Measurements from ENCODE around the gene SLAMF1. TPM values are rescaled to one million over a fixed set of nuclear protein-coding genes. Genes with fewer than 3 reads are reported as not detected.
A peak's percentile ranks its signal among the peaks of the same experiment; 100 is the strongest.

SLAMF1 gene
- total RNA-seq, 5 donors from 2014 or later (not counting 1 experiment from before 2014, with no cell fraction given), result 19.4 to 38.7 (median 30.7) TPM

- Mint-ChIP-seq H3K27ac (peak overlapping the region; percentile 92 to 97), H3K36me3 (peaks cover 23% of the 10 kb centered on the region), H3K27me3 (no peaks in the 10 kb centered on the region), H3K4me3 (peak overlapping the region; percentile 44 to 98 (median 60)), H3K9me3 (no peaks in the 10 kb centered on the region), H3K4me1 (peaks cover 93 to 96% (median 95%) of the 10 kb centered on the region in 3 donors)
- Histone ChIP-seq H3K27ac (ENCODE audit: low read length) (peak overlapping the region; percentile 70), H3K4me1 (ENCODE audit: control insufficient read depth in 1 of 2, extremely low read depth in 1 of 2, insufficient read depth in 2 of 2, low read length in 2 of 2) (peaks cover 64 to 67% of the 10 kb centered on the region in 2 experiments), H3K36me3 (ENCODE audit: control insufficient read depth in 2 of 2, extremely low read depth in 1 of 2, insufficient read depth in 1 of 2, low read length in 1 of 2) (peaks cover 0 to 18% of the 10 kb centered on the region in 2 donors), H3K9me3 (no peaks in the 10 kb centered on the region), H3K27me3 (replicated peaks in 1 of 2; ENCODE audit: control insufficient read depth in 2 of 2, extremely low read depth in 1 of 2, insufficient read depth in 2 of 2, low read length in 1 of 2) (no peaks in the 10 kb centered on the region), H3K4me3 (ENCODE audit: control insufficient read depth in 1 of 2, extremely low read depth in 1 of 2, low read length in 1 of 2) (peak overlapping the region in 1 of 2 donors; percentile 29)
- DNase-seq (peak in 1 of 35 experiments; percentile 55), ATAC-seq (replicated peaks in 1 of 4) (peak; percentile 39 to 57 (median 47))
- WGBS (ENCODE audit: insufficient coverage), result no CpG with 5 or more reads among the region's 2 CpGs
- CTCF ChIA-PET, result interaction anchor here (0.6 to 1.8 kb wide), 18 partner anchors 8 to 400 kb away, joined by 3 to 20 read pairs (median 3); no protein-coding TSS in a partner anchor
- POLR2A ChIA-PET, result interaction anchor here (0.5 to 1.5 kb wide), 7 partner anchors 11 to 379 kb away, joined by 3 to 12 read pairs (median 4); no protein-coding TSS in a partner anchor
Measured at GRCh38 chr1:160640359-160641123, 6.3 kb downstream of the SLAMF1 start.

GRCh38 chr1:160639652-160640051 lies 7.2 kb downstream of the SLAMF1 start:
- ChIA-PET POLR2A (interaction anchor here (0.5 to 1.5 kb wide), 7 partner anchors 11 to 522 kb away, joined by 3 to 8 read pairs (median 4); partner anchors contain the start of gene DCAF8 (in 1 of the 2)), CTCF (interaction anchor here in 1 of 2 donors (0.9 to 1.8 kb wide), 10 partner anchors 11 to 84 kb away, joined by 3 to 20 read pairs (median 4); no protein-coding TSS in a partner anchor)
- H3K27me3 Mint-ChIP-seq, result no peaks in the 10 kb centered on the region
- Histone ChIP-seq H3K9me3 (no peaks in the 10 kb centered on the region), H3K4me3 (ENCODE audit: control insufficient read depth in 1 of 2, extremely low read depth in 1 of 2, low read length in 1 of 2) (peak overlapping the region in 1 of 2 donors; percentile 1), H3K4me1 (ENCODE audit: control insufficient read depth in 1 of 2, extremely low read depth in 1 of 2, insufficient read depth in 2 of 2, low read length in 2 of 2) (peaks cover 70 to 73% of the 10 kb centered on the region in 2 experiments), H3K36me3 (ENCODE audit: control insufficient read depth in 2 of 2, extremely low read depth in 1 of 2, insufficient read depth in 1 of 2, low read length in 1 of 2) (peaks cover 0 to 25% of the 10 kb centered on the region in 2 donors), H3K27ac (ENCODE audit: low read length) (peak overlapping the region; percentile 90), H3K27me3 (replicated peaks in 1 of 2; ENCODE audit: control insufficient read depth in 2 of 2, extremely low read depth in 1 of 2, insufficient read depth in 2 of 2, low read length in 1 of 2) (no peaks in the 10 kb centered on the region)
- peak overlapping the region; percentile 96 to 98 for H3K27ac Mint-ChIP-seq
- ATAC-seq (replicated peaks in 1 of 4), result no peak
- H3K36me3 Mint-ChIP-seq, result peaks cover 29% of the 10 kb centered on the region
- no peaks in the 10 kb centered on the region for H3K9me3 Mint-ChIP-seq
- WGBS (ENCODE audit: insufficient coverage), result 4% methylated on average over 3 of the region's 3 CpGs
- H3K4me1 Mint-ChIP-seq, result peaks cover 94 to 97% (median 94%) of the 10 kb centered on the region in 3 donors
- DNase-seq, result peak in 1 of 35 experiments; percentile 56
- H3K4me3 Mint-ChIP-seq, result peak overlapping the region; percentile 70 to 98 (median 75)

DNA sequence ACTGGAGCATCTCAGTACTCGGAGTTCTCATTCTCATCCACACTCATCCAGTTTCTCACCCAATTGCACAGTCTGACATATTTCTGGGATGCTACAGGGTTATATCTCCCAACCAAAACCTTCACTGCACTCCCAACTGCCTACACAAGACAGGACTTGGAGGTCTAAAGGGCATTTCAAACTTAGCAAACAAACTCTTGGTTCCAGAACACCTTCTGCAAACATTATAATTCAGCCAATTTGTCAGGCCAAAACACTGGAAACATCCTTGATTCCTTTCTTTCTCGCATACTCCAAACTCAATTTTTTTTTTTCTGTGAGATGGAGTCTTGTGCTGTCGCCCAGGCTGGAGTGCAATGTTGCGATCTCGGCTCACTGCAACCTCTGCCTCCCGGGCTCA lies 7.9 kb downstream of the SLAMF1 start:
- peaks cover 94 to 97% (median 94%) of the 10 kb centered on the region in 3 donors for H3K4me1 Mint-ChIP-seq
- Histone ChIP-seq H3K36me3 (ENCODE audit: control insufficient read depth in 2 of 2, extremely low read depth in 1 of 2, insufficient read depth in 1 of 2, low read length in 1 of 2) (peaks cover 0 to 31% of the 10 kb centered on the region in 2 donors), H3K9me3 (no peaks in the 10 kb centered on the region), H3K27ac (ENCODE audit: low read length) (peak overlapping the region; percentile 90), H3K4me3 (ENCODE audit: control insufficient read depth in 1 of 2, extremely low read depth in 1 of 2, low read length in 1 of 2) (peak overlapping the region; percentile 19 to 32), H3K4me1 (ENCODE audit: control insufficient read depth in 1 of 2, extremely low read depth in 1 of 2, insufficient read depth in 2 of 2, low read length in 2 of 2) (peaks cover 71 to 78% of the 10 kb centered on the region in 2 experiments), H3K27me3 (replicated peaks in 1 of 2; ENCODE audit: control insufficient read depth in 2 of 2, extremely low read depth in 1 of 2, insufficient read depth in 2 of 2, low read length in 1 of 2) (no peaks in the 10 kb centered on the region)
- ATAC-seq (replicated peaks in 1 of 4) (no peak), DNase-seq (no peak)
- H3K4me3 Mint-ChIP-seq, result peak overlapping the region; percentile 70 to 98 (median 75)
- H3K27ac Mint-ChIP-seq, result peak overlapping the region; percentile 96 to 98
- ChIA-PET POLR2A (no interaction called here), CTCF (interaction anchor here in 1 of 2 donors (1.8 kb wide), 1 partner anchor 83 kb away, joined by 4 read pairs; no protein-coding TSS in a partner anchor)
- H3K36me3 Mint-ChIP-seq, result peaks cover 36% of the 10 kb centered on the region
- no peaks in the 10 kb centered on the region for H3K9me3 Mint-ChIP-seq
- WGBS (ENCODE audit: insufficient coverage), result 71% methylated on average over 6 of the region's 6 CpGs
- no peaks in the 10 kb centered on the region for H3K27me3 Mint-ChIP-seq

- CTCF ChIA-PET, result no interaction called here
Measured at GRCh38 chr1:160638540-160638857, 8.3 kb downstream of the SLAMF1 start.

DNA sequence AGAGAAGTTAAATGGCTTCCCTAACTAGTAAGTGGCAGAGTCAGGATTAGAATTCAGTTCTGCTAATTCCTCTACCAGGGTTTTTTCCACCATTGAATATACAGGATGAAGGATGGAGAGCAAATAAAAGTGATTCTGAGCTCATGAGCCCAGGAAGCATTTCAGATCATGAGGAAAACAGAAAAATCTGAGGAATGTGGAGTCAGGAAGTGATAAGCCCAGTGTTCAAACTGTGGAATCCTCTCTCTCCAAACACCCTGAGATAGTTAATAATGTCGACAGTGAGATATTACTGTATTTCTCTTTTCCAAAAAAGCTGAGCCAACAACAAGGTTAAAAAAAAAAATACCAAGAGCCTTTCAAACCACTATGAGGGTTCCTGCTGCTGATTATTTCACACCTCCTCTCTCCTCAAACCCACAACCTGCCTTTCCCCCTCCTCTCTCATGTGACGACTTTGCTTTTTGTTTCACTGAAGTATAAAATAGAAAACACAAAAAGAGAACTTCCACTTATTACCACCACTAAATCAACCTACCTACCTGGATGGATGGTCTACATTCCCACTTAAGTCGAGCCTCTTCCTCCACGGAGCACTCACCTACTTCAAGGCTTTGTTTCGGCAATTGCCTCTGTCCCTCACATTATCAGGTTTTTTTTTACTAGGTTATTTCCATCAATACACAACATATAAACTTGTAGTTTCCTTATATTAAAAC lies 8.9 kb downstream of the SLAMF1 start:
- Mint-ChIP-seq H3K27ac (peak overlapping the region; percentile 96 to 98), H3K36me3 (peaks cover 44% of the 10 kb centered on the region), H3K27me3 (no peaks in the 10 kb centered on the region), H3K4me1 (peaks cover 94 to 97% (median 94%) of the 10 kb centered on the region in 3 donors), H3K4me3 (peak overlapping the region; percentile 70 to 98 (median 75)), H3K9me3 (no peaks in the 10 kb centered on the region)
- peaks cover 0 to 39% of the 10 kb centered on the region in 2 donors for H3K36me3 ChIP-seq (ENCODE audit: control insufficient read depth in 2 of 2, extremely low read depth in 1 of 2, insufficient read depth in 1 of 2, low read length in 1 of 2)
- H3K9me3 ChIP-seq, result no peaks in the 10 kb centered on the region
- CTCF ChIA-PET, result interaction anchor here in 1 of 2 donors (0.6 kb wide), 1 partner anchor 1299 kb away, joined by 4 read pairs; no protein-coding TSS in a partner anchor
- POLR2A ChIA-PET, result interaction anchor here in 1 of 2 donors (0.6 kb wide), 1 partner anchor 10 kb away, joined by 3 read pairs; no protein-coding TSS in a partner anchor
- peak; percentile 71 to 84 (median 82) for ATAC-seq (replicated peaks in 1 of 4)
- H3K27ac ChIP-seq (ENCODE audit: low read length), result peak overlapping the region; percentile 90
- no peaks in the 10 kb centered on the region for H3K27me3 ChIP-seq (replicated peaks in 1 of 2; ENCODE audit: control insufficient read depth in 2 of 2, extremely low read depth in 1 of 2, insufficient read depth in 2 of 2, low read length in 1 of 2)
- H3K4me3 ChIP-seq (ENCODE audit: control insufficient read depth in 1 of 2, extremely low read depth in 1 of 2, low read length in 1 of 2), result peak overlapping the region in 1 of 2 donors; percentile 32
- WGBS (ENCODE audit: insufficient coverage), result 0% methylated on average over 3 of the region's 5 CpGs
- peaks cover 78 to 84% of the 10 kb centered on the region in 2 experiments for H3K4me1 ChIP-seq (ENCODE audit: control insufficient read depth in 1 of 2, extremely low read depth in 1 of 2, insufficient read depth in 2 of 2, low read length in 2 of 2)
- DNase-seq, result peak in 30 of 35 experiments; percentile 25 to 84 (median 52)

More at GRCh38 chr1:160638540-160638857, 8.3 kb downstream of the SLAMF1 start:
- H3K27me3 Mint-ChIP-seq, result no peaks in the 10 kb centered on the region
- H3K9me3 ChIP-seq, result no peaks in the 10 kb centered on the region
- H3K4me3 Mint-ChIP-seq, result peak overlapping the region; percentile 70 to 98 (median 75)
- WGBS (ENCODE audit: insufficient coverage), result 40% methylated on average over 3 of the region's 3 CpGs
- no peaks in the 10 kb centered on the region for H3K9me3 Mint-ChIP-seq
- H3K36me3 Mint-ChIP-seq, result peaks cover 41% of the 10 kb centered on the region
- H3K4me1 Mint-ChIP-seq, result peaks cover 94 to 97% (median 94%) of the 10 kb centered on the region in 3 donors
- peak overlapping the region; percentile 96 to 98 for H3K27ac Mint-ChIP-seq
- H3K27ac ChIP-seq (ENCODE audit: low read length), result peak overlapping the region; percentile 90
- POLR2A ChIA-PET, result no interaction called here
- peak in 1 of 4 experiments; percentile 18 for ATAC-seq (replicated peaks in 1 of 4)
- peaks cover 0 to 35% of the 10 kb centered on the region in 2 donors for H3K36me3 ChIP-seq (ENCODE audit: control insufficient read depth in 2 of 2, extremely low read depth in 1 of 2, insufficient read depth in 1 of 2, low read length in 1 of 2)
- H3K4me1 ChIP-seq (ENCODE audit: control insufficient read depth in 1 of 2, extremely low read depth in 1 of 2, insufficient read depth in 2 of 2, low read length in 2 of 2), result peaks cover 72 to 82% of the 10 kb centered on the region in 2 experiments
- H3K27me3 ChIP-seq (replicated peaks in 1 of 2; ENCODE audit: control insufficient read depth in 2 of 2, extremely low read depth in 1 of 2, insufficient read depth in 2 of 2, low read length in 1 of 2), result no peaks in the 10 kb centered on the region
- DNase-seq, result no peak
- H3K4me3 ChIP-seq (ENCODE audit: control insufficient read depth in 1 of 2, extremely low read depth in 1 of 2, low read length in 1 of 2), result peak overlapping the region; percentile 19 to 32

DNA sequence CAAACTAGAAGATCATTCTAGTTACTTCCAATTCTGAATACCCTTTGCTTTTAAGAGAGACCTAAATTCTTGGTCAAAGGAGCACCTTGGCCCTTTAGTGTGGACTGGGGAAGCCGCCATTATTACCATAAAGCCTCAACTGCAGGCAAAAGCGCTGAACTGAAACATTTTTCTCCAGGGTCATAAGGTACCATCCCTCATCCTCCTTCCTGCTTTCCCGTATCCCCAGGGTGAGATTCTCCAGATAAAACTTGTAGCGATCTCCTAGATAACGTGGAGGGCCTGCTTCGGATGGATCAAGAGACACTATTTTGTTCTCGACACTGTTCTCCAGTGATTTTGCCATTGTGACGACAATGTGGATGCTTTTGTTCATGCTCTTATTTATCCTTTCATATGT lies 9.8 kb downstream of the SLAMF1 start:
- H3K4me3 ChIP-seq (ENCODE audit: control insufficient read depth in 1 of 2, extremely low read depth in 1 of 2, low read length in 1 of 2), result no peak overlapping the region
- peak overlapping the region in 2 of 3 donors; percentile 8 to 98 for H3K4me3 Mint-ChIP-seq
- ChIA-PET CTCF (no interaction called here), POLR2A (no interaction called here)
- peaks cover 0 to 40% of the 10 kb centered on the region in 2 donors for H3K36me3 ChIP-seq (ENCODE audit: control insufficient read depth in 2 of 2, extremely low read depth in 1 of 2, insufficient read depth in 1 of 2, low read length in 1 of 2)
- ATAC-seq (replicated peaks in 1 of 4) (no peak), DNase-seq (no peak)
- H3K27ac ChIP-seq (ENCODE audit: low read length), result peak overlapping the region; percentile 90
- H3K36me3 Mint-ChIP-seq, result peaks cover 49% of the 10 kb centered on the region
- 94% methylated on average over 5 of the region's 8 CpGs for WGBS (ENCODE audit: insufficient coverage)
- H3K27me3 ChIP-seq (replicated peaks in 1 of 2; ENCODE audit: control insufficient read depth in 2 of 2, extremely low read depth in 1 of 2, insufficient read depth in 2 of 2, low read length in 1 of 2), result no peaks in the 10 kb centered on the region
- peak overlapping the region; percentile 96 to 98 for H3K27ac Mint-ChIP-seq
- no peaks in the 10 kb centered on the region for H3K9me3 ChIP-seq
- H3K27me3 Mint-ChIP-seq, result no peaks in the 10 kb centered on the region
- peaks cover 79 to 88% of the 10 kb centered on the region in 2 experiments for H3K4me1 ChIP-seq (ENCODE audit: control insufficient read depth in 1 of 2, extremely low read depth in 1 of 2, insufficient read depth in 2 of 2, low read length in 2 of 2)
- no peaks in the 10 kb centered on the region for H3K9me3 Mint-ChIP-seq
- peaks cover 89 to 95% (median 93%) of the 10 kb centered on the region in 3 donors for H3K4me1 Mint-ChIP-seq
